T follicular helper cell (primary cell): ENCODE results near the gene BRD7.

Experiments
- DNase-seq: peaks from one replicate; pipeline ENCODE4 v3.0.0-alpha.2; 2020; ENCODE audit warnings: low read depth

The BRD7 gene

GRCh38 chr16:50389900-50390299, 21.1 kb upstream of the BRD7 start:
- no peak for DNase-seq

GRCh38 chr16:50388496-50388895, 19.7 kb upstream of the BRD7 start:
- no peak for DNase-seq

- no peak for DNase-seq
These were observed 18.0 kb upstream of the BRD7 start for GRCh38 chr16:50386774-50387173.

GRCh38 chr16:50386139-50386538, 17.4 kb upstream of the BRD7 start:
- DNase-seq: no peak

GRCh38 chr16:50384500-50385135, 15.8 kb upstream of the BRD7 start:
- no peak for DNase-seq

GRCh38 chr16:50381679-50382440, 13.1 kb upstream of the BRD7 start:
- DNase-seq: no peak

- no peak for DNase-seq
These were observed 9.6 kb upstream of the BRD7 start for GRCh38 chr16:50378417-50378816.

- no peak for DNase-seq
These were observed 8.2 kb upstream of the BRD7 start for GRCh38 chr16:50377001-50377400.

GRCh38 chr16:50373780-50374179, 5.0 kb upstream of the BRD7 start:
- no peak for DNase-seq

GRCh38 chr16:50373345-50373701, 4.5 kb upstream of the BRD7 start:
- no peak for DNase-seq

- DNase-seq: no peak
These were observed 4.0 kb upstream of the BRD7 start for GRCh38 chr16:50372611-50373344.

- no peak for DNase-seq
These were observed 3.3 kb upstream of the BRD7 start for GRCh38 chr16:50371936-50372595.

GRCh38 chr16:50371036-50371716, 2.4 kb upstream of the BRD7 start:
- DNase-seq: no peak

- no peak for DNase-seq
These were observed 481 bp upstream of the BRD7 start for GRCh38 chr16:50369133-50369804.

- no peak for DNase-seq
These were observed 895 bp downstream of the BRD7 start for GRCh38 chr16:50367777-50368409.

- no peak for DNase-seq
These were observed 2.8 kb downstream of the BRD7 start for GRCh38 chr16:50365791-50366575.

- DNase-seq: no peak
These were observed 5.1 kb downstream of the BRD7 start for GRCh38 chr16:50363656-50364055.

GRCh38 chr16:50360779-50361178, 8.0 kb downstream of the BRD7 start:
- no peak for DNase-seq

GRCh38 chr16:50360033-50360778, 8.6 kb downstream of the BRD7 start:
- no peak for DNase-seq
